NB4 (cell line): ENCODE data around the gene PAQR3.

Experiments used
- MYC ChIP-seq: IDR thresholded peaks from 2 replicates; pipeline ENCODE4 v1.6.1; 2011; ENCODE audit warnings: low read depth, low read length
- POLR2A ChIP-seq: IDR thresholded peaks from 2 replicates; pipeline ENCODE4 v1.6.1; 2011; ENCODE audit warnings: mild to moderate bottlenecking; ENCODE audit not compliant: insufficient read length; ENCODE audit errors: extremely low read depth
- TF ChIP-seq, protein P1 (sequence below): IDR thresholded peaks from one replicate; pipeline ENCODE4 v1.5.1; 2012; ENCODE audit warnings: low read depth, low read length
- TF ChIP-seq, protein P2 (sequence below): IDR thresholded peaks from 2 replicates; pipeline ENCODE4 v1.6.1; 2011; ENCODE audit warnings: low read depth, low read length

- no peak for TF ChIP-seq POLR2A
- TF ChIP-seq, protein P1, sequence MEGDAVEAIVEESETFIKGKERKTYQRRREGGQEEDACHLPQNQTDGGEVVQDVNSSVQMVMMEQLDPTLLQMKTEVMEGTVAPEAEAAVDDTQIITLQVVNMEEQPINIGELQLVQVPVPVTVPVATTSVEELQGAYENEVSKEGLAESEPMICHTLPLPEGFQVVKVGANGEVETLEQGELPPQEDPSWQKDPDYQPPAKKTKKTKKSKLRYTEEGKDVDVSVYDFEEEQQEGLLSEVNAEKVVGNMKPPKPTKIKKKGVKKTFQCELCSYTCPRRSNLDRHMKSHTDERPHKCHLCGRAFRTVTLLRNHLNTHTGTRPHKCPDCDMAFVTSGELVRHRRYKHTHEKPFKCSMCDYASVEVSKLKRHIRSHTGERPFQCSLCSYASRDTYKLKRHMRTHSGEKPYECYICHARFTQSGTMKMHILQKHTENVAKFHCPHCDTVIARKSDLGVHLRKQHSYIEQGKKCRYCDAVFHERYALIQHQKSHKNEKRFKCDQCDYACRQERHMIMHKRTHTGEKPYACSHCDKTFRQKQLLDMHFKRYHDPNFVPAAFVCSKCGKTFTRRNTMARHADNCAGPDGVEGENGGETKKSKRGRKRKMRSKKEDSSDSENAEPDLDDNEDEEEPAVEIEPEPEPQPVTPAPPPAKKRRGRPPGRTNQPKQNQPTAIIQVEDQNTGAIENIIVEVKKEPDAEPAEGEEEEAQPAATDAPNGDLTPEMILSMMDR: no peak
- TF ChIP-seq, protein P2, sequence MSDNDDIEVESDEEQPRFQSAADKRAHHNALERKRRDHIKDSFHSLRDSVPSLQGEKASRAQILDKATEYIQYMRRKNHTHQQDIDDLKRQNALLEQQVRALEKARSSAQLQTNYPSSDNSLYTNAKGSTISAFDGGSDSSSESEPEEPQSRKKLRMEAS: no peak
- no peak for TF ChIP-seq MYC
These were observed 53.6 kb downstream of the PAQR3 start for GRCh38 chr4:78885598-78885997.
